HG03196 (cell line): Measurements from ENCODE around the gene SSTR3.
"Not testable (repeated sequence)": the region's sequence is repeated elsewhere in the genome, so short reads cannot be mapped to it uniquely, and the experiment has no call there.

Experiments used
- ATAC-seq: cut with Tn5 transposase; IDR thresholded peaks from one replicate; pipeline ENCODE4 v1.9.1; 2021; ENCODE audit not compliant: unreplicated experiment

The SSTR3 gene

GRCh38 chr22:37213218-37213855, 1.1 kb upstream of the SSTR3 start:
- no peak for ATAC-seq

GRCh38 chr22:37211866-37212173, 457 bp downstream of the SSTR3 start:
- no peak for ATAC-seq

GRCh38 chr22:37211075-37211865, 1.0 kb downstream of the SSTR3 start:
- no peak for ATAC-seq

GRCh38 chr22:37210041-37210803, 2.1 kb downstream of the SSTR3 start:
- no peak for ATAC-seq

GRCh38 chr22:37209140-37209845, 3.0 kb downstream of the SSTR3 start:
- ATAC-seq = no peak

GRCh38 chr22:37208401-37209139, 3.7 kb downstream of the SSTR3 start:
- no peak for ATAC-seq

- no peak for ATAC-seq
These were observed 4.3 kb downstream of the SSTR3 start for GRCh38 chr22:37207981-37208380.

- ATAC-seq = no peak
These were observed 5.1 kb downstream of the SSTR3 start for GRCh38 chr22:37206841-37207821.

GRCh38 chr22:37206118-37206840, 6.0 kb downstream of the SSTR3 start:
- no peak for ATAC-seq

GRCh38 chr22:37205046-37205445, 7.2 kb downstream of the SSTR3 start:
- ATAC-seq = no peak

- ATAC-seq = no peak
These were observed 8.1 kb downstream of the SSTR3 start for GRCh38 chr22:37204045-37204655.

GRCh38 chr22:37203354-37204044, 8.8 kb downstream of the SSTR3 start:
- no peak for ATAC-seq

GRCh38 chr22:37202716-37203115, 9.6 kb downstream of the SSTR3 start:
- no peak for ATAC-seq

GRCh38 chr22:37202001-37202555, 10.2 kb downstream of the SSTR3 start:
- ATAC-seq = no peak

- not testable (repeated sequence) for ATAC-seq
These were observed 10.8 kb downstream of the SSTR3 start for GRCh38 chr22:37201443-37201820.

GRCh38 chr22:37199760-37200108, 12.5 kb downstream of the SSTR3 start:
- no peak for ATAC-seq

- ATAC-seq = peak; percentile 92
These were observed 13.0 kb downstream of the SSTR3 start for GRCh38 chr22:37199103-37199759.
